LoVo (cell line): Measurements from ENCODE around the gene HAPSTR1.
"Not testable (repeated sequence)": the region's sequence is repeated elsewhere in the genome, so short reads cannot be mapped to it uniquely, and the experiment has no call there.

Experiments
- DNase-seq: peaks from one replicate; pipeline ENCODE4 v3.0.0-alpha.2; 2016; ENCODE audit warnings: low spot score

HAPSTR1 gene

DNA sequence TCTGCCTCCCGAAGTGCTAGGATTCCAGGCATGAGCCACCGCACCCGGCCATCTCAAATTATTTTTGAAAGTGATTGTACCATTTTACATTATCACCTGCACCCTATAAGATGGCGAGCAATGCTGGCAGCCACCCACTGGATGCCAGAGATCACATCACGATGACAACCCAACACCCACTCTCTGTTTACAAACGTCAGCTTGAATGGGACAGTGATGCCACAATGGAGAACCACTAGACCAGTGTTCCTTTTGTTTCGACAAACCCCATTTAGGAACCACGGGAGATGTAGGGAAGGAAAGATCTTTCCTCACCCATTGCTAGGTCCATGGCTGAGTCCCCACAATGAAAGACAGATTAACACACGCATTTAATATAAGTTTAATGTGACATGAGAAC is 20.1 kb upstream of the HAPSTR1 start:
- DNase-seq = no peak

DNA sequence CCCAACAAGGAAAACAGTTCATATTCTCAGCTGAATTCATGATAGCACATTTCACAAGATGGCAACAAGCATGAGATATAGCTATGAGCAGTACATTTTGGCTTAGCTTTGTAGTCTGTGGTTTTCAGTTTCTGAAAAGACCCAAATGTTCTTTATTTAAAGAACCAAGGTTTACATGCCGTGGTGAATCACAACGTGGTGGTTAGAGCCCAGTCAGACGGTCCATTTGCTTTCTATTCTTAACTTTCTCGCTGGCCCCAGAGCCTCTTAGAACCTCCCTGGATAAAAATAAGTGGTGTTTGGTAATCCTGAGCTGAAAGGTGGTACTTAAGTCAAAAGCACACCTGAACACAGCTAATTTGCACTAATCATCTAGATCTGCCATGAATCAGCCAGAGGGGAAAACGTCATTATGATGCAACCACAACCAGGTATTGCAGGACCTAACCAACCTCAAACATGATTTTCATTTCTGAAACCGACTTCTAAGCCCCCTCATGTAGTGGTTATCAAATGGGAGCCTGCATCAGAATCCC is 18.6 kb upstream of the HAPSTR1 start:
- no peak for DNase-seq

DNA sequence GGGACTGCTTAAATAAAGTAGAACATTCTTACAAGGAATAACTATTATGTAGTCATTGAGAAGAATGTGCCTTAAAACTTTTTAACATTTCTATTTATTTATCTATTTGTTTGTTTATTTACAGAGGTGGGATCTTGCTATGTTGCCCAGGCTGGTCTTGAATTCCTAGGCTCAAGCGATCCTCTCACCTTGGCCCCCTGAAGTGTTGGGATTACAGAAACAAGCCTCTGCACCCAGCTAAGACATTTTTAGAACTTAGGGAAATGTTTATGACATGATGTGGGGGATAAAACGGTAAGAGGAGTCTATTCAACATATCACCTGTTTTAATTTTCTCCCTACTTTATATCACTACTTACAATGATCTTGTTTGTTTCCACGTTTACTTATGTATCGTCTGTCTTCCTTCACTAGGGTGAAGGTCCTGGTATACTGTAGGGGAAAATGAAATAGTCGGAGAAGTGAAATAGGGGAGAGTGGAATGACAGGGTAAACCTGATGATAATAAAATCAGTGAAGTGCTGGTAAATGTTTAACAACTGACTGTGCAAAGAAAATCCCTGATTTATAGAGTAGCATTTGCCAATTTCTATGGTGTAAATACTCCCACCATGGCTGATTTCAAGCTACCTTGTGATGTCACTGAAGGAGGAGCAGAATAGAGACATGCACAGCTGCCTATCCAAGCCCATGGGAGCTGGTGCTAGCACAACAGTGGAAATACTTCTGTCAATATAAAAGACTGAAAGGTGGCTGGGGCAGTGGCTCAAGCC is 16.0 kb upstream of the HAPSTR1 start:
- DNase-seq = no peak

DNA sequence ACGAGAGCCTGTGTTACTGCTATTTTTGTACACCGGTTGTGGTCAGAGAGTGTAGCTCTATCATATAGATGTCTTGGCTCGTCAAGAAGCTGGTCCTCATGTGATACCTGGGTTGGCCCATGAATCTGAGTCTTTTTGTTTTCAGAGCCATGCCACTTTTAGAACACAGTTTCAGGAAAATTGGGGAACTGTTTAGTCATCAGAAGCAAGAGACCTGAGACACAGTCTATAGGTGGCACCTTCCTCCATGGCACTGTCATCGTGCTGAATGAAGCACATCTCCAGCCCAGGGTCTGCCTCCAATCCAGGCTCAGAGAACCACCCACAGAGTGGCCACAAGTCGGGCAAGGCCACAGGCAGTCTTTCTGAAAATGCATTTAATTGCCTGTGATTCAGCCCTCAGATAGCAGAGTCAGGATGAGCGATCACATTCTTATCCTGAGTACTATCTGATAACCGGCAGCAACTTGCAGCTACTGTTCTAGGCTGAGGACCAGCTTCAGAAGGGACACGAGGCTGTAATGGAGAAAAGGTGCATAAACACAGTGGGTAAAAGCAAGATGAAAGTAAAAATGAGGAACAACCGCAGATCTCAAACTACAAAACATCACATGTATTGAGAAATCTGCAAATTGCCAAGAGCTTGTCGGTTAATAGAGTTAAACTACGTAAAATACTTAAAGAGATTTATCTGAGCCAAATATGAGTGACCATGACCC is 14.2 kb upstream of the HAPSTR1 start:
- DNase-seq = peak; percentile 59

DNA sequence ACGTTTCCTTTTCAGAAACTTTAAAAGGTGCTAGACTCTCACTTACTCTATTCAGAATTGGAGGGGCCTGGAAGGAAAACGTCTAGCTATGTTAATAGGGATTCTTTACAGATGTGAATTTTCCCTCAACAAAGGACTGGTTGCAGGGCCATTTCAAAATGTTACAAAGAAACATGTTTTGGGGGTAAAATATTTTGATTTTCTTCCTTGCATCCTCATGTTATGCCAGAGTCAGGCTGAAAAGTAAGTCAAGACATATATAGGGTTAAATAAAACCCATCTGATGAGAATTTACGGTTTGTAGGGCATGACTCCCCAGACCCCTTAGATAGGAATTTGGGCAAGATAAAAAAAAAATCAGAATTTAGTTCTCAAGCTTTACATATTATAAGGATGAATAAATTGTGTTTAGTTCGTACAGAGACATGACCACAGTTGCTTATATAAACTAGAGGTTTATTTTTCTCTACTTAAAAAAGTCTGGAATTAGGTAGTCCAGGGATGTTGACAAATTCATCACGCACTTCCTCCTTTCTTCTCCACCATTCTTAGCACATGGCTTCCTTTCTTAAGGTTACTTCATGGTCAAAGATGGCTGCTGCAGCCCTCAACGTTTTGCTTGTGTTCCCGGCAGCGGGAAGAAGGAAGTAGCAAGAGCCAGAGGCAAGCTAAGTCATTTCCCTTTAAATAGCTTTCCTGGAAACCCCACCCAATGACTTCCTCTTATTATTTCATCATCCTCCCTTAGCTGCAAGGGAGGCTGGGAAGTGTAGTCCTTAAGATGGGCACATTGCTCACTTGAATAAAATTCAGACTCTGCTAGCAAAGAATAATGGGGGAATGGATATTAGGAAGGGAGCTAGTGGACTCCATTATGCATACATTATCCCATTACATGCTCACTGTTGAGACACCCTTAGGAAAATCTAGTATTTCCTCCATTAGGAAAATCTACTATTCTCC is 12.7 kb upstream of the HAPSTR1 start:
- peak; percentile 88 for DNase-seq

DNA sequence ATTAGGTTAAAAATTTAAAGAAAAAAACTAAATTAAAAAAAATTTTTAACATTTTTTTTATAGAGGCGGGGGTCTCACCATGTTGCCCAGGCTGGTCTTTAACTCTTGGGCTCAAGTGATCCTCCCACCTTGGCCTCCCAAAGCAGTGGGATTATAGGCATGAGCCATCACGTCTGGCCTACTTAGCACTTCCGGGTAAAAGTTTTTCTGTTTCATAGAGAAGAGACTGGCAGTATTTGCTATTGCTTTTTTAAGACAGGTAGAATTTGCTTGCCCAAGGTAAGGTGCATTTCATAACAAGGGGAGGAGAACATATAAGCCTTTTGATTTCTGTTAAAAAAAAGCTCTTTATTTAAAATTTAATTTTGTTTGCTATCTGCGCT is 12.0 kb upstream of the HAPSTR1 start:
- DNase-seq = no peak

DNA sequence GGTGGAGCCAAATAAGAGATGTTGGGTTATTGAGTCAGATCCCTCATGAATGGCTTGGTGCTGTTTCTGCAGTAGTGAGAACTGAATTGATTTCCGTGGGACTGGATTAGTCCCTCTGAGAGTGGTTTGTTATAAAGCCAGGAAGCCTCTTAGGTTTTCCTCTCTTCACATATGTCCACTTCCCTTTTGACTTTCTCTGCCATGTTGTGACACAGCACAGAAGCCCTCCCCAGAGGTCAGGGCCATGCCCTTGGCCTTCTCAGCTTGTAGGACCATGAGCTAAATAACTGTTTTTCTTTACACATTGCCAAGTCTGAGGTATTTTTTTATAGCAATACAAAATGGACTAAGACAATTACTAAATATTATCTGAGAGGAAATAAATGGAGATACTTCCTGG is 10.3 kb upstream of the HAPSTR1 start:
- no peak for DNase-seq

DNA sequence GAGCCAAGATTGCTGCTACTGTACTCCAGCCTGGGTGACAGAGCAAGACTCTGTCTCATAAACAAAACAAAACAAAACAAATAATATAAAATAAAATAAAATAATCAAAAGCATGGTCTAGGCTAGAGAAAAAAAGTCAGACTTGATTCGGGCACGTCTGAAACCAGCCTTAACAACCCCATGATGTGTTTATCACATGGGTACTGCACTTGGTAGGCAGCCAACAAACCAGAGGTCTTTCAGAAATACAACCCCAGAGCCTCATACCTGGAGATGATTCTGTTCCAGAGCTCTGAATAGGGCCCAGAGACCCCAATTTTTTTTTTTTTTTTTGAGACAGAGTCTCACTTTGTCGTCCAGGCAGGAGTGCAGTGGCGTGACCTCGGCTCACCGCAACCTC is 9.6 kb upstream of the HAPSTR1 start:
- DNase-seq = no peak

DNA sequence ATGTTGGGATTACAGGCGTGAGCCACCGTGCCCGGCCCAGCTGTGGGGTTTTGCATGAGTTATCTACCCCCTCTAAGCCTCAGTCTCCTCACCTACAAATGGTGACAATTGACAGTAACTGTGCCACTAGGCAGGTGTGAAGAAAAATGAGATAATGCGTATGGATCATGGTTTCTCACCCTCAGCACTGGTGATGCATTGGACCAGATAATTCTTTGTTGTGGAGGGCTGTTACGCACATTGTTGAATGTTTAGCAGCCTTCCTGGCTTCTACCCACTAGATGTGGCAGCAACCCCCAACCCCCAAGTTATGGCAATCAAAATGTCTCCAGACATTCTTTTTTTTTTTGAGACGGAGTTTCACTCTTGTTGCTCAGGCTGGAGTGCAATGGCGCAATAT is 9.0 kb upstream of the HAPSTR1 start:
- no peak for DNase-seq

DNA sequence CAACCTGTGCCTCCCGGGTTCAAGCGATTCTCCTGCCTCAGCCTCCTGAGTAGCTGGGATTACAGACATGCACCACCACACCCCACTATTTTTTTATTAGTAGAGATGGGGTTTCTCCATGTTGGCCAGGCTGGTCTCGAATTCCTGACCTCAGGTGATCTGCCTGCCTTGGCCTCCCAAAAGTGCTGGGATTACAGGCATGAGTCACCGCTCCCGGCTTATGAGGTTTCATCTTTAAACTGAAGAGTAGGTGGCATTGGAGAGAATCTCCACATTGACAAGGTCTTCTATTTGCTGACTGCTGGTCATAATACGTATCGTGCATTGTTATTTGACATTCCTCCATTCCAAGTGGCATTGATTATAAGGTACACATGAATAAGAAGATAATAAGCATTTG is 3.7 kb upstream of the HAPSTR1 start:
- not testable (repeated sequence) for DNase-seq

DNA sequence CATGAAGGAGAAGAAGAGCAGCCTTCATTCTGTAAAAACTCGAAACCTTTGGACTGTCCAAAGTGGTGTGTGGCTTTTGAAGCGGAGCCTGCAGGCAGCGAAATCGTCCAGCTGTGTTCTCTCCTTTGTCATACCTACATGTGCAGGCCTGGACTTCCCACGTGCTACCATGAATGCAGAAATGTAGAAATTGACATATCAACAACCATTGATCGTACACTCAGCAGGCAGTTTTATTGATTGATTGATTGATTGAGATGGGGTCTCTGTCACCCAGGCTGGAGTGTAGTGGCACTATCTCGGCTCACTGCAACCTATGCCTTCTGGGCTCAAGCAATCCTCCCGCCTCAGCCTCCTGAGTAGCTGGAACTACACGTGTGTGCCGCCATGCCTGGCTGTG is 2.6 kb upstream of the HAPSTR1 start:
- DNase-seq = no peak

DNA sequence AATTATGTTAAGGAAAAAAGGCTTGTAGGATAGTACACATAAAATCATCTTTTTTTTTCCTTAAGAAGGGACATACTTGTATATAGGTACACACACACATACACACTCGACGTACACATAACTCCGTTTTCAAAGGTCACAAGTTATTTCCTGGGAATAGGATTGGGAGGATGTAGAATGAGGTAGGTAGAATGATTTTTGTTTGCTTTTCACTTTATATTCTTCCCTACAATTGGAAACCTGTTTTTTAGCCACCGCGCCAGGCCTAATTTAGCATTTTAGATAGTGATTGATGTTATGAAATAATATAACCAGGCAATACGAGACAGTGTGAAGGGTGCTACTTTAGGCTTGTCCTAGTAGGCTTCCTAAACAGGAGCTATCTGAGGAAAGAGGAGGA is 1.8 kb upstream of the HAPSTR1 start:
- no peak for DNase-seq

DNA sequence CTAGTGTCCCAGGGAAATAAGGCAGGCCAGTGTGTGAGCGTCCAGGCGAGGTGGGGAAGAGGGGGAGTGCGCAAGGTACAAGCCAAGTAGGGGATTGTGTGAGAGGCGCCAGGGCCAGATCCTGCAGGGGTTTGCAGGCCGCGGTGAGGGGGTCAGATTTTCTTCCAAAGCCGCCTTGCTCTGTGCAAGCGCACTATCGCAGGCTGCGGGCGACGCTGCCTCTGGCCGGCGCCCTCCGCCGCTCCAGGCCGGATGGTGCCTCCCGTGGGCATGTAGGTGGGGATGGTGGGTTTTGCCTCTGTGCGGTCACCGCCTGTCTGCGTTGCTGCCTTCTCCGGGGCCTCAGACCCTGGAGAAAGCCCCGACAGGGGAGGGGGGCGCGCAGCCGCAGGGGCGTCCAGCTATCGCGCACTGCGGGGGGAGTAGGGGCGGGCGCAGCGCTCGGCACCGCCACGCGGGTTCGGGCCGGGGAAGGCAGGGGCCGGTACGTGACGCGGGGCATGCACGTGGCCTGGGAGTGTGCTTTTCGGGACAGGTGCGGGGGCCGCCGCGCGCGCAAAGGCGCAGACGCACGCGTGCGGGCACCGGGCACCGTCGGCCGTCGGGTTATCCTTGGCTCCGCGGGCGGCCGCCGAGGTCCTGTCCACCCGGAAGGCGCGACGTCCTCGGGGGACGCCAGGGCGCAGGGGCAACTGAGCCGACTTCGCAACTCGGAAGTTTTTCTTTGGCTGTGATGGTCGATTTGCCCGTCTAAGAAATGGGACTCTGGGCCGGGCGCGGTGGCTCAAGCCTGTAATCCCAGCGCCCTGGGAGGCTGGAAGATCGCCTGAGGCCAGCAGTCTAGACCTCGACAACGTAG is 1.1 kb upstream of the HAPSTR1 start:
- no peak for DNase-seq

DNA sequence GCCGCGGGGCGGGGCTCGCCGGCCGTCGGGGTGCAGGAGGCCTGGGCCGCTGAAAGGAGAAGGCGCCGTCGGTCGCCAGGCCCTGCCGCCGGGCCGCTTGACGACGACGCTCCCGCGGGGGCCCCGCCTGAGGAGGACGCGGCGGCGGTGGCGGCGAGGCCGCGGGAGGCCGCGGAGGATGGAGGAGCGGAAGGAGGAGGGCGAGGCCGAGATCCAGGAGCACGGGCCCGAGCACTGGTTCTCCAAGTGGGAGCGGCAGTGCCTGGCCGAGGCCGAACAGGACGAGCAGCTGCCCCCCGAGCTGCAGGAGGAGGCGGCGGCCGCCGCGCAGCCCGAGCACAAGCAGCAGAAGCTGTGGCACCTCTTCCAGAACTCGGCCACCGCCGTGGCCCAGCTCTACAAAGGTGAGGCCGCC is 430 bp downstream of the HAPSTR1 start:
- DNase-seq = no peak

DNA sequence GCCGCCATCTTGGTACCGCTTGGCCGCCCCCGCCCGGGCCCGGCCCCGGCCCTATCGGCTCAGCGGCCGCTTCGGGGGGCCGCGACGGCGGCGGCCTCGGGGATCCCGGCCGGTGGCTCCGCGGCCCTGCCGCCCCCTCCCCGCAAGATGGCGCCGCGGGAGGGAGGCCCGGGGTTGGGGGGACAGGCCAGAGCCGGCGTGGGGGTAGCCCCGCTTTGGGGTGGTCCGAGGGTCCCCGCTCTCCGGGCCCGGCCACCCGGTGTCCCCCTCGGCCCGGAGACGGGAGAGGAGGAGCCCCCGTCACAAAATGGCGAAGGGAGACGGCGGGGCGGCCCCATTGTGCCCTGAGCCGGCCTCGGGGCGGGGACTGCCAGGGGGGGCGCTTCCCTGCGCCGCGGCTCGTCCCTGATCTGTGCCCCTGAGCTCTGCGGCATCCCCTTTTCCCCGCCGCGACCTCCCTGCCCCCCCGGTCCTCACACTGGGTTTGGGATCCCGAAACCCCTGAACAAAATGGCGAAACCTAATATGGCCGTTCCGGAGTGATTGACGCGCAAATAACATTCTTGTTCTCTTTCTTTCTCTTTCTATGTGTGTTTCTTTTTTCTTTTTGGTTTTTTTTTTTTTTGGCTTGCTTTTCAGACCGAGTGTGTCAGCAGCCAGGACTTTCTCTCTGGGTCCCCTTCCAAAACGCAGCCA is 986 bp downstream of the HAPSTR1 start:
- DNase-seq = no peak

DNA sequence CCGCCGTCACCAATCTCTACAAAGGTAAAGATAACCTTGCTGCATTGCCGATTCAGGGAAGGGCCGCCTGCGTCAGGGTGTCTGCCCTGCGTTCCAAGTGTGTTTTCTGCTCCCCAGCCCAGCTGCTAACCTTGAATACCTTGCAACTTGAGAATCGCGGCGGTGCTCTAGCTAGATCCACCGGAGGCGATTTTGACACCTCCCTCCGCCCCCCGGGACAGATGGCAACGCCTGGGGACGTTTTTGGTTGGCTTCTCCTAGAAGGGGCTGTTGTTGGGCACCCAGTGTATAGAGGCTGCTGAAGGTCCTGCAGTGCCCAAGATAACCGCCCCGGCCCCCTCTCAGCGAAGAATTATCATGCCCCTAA is 1.5 kb downstream of the HAPSTR1 start:
- DNase-seq = no peak

DNA sequence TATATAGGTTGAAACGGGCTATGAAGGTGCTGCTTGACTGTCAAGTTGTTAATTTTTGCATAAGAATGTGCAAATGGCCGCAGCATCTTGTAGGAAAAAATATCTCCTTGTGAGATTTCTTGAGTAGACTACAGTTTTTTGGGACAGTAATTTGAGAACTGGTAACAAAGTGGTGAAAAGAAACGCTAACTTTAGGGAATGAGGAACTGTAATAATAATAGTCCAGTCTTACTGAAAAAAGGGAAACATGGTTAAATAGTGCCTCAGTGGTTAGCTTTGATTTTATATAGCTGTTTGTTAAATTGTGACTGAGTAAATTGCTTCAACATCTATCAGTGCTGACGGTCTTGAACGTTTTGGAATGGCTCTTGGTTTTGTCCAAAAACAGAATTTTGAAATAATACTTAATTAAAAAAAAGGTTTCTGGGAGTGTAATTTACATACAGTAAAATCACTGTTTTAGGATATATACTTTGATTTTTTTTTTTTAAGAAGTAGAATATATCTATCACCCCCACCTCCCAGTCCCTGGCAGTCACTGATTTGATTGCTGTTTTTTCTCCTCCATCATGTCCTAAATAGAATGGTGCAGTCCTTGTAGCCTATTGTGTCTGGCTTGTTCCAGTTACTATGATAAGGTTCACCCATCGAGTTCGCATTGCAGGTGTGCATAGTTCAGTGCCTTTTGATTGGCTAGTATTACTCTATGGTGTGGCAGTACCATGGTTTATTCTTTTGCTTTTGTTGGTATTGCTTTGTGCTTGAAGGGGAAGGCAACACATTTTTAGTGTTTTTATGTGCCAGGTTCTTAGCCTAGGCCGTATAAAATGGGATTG is 2.8 kb downstream of the HAPSTR1 start:
- DNase-seq = no peak

DNA sequence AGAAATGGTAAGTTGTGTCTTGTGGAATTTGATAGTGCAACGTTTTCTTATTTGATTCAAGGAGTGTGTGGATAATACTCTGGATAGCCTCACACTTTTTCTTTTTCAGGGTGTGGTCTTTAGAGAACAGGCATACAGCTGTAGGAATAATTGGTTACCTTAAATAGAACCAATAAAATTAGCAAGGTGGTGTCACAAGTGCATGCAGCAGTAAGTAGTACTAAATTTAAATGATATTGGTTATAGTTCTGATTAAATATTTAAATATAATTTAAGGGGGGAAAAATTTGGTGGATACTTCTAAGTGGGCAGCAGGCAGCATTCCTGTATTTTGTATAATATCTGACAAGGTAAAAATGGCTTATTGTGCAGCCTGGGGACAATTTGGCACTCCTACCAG is 3.7 kb downstream of the HAPSTR1 start:
- DNase-seq = no peak

DNA sequence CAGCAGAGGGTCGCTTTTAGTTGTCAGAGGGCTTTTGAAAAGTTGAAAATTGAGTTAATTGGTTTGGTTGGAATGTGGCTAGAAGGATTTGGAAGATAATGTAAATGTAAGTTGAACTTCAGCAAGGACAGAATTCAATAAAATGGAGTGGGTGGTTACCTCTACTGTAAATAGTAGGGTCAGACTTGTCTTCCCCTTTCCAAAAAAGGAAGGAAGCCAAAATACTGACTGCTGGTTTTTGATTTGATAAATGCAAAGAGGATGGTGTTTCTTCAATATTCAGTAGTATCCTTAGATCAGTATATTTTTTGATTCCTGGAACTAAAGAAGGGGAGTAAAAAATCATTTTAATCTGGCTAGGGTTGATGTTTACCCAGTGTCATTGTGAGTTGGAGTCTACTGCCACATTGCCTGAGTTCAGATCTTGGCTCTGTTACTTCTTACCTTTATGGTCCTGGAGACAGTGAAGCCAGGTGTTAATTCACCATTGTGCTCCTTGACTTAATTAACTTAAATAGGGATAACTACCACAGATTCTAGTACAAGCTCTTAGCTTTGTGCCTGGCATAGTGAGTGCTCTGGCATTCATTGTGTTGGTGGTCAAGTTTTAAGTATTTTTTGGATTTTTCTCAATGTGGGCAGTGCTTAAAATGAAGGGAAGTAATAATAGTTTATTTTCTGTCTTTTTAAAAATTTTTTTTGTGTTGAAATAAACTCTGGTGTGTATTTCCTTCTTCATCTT is 4.4 kb downstream of the HAPSTR1 start:
- DNase-seq = no peak
